PC-3 (cell line): Measurements from ENCODE around the gene ABCA3. TPM values are rescaled to one million over a fixed set of nuclear protein-coding genes. Genes with fewer than 3 reads are reported as not detected.

Experiments used
- ATAC-seq: fragments of 200-7000 bp; cut with Tn5 transposase; 2 replicates; pipeline ENCODE4 v1.9.1; 2020; ENCODE audit warnings: mild to moderate bottlenecking, moderate library complexity
- Bru-seq: library from RNA; stranded (reverse); fragments of 400-500 nt; gene quantifications from one replicate; lab custom pipeline; 2021; lab: Mats Ljungman, UMichigan
- BruChase-seq, 2 experiments: library from RNA; stranded (reverse); fragments of 400-500 nt; gene quantifications; one replicate each; lab custom pipeline; 2021; lab: Mats Ljungman, UMichigan
- BruUV-seq: library from RNA; stranded (reverse); fragments of 400-500 nt; replicated peaks from 2 replicates; lab custom pipeline; 2021; lab: Mats Ljungman, UMichigan
- CTCF ChIA-PET: fragments of 300-600 bp; sonication (Branson Sonifier 250); formaldehyde crosslinking; loops from one replicate; lab custom pipeline; 2022; ENCODE audit warnings: antibody characterized with exemption; lab: Charles Lee
- POLR2A ChIA-PET: fragments of 300-600 bp; sonication (Branson Sonifier 250); formaldehyde crosslinking; loops from one replicate; lab custom pipeline; 2022; ENCODE audit warnings: antibody characterized with exemption; ENCODE audit not compliant: unreplicated experiment; lab: Charles Lee
- DNase-seq: peaks from one replicate; pipeline ENCODE4 v3.0.0-alpha.2; 2015
- H2AFZ ChIP-seq: fragments of 300-600 bp; sonication (generic); 2 replicates; pipeline ENCODE4 v1.6.0; 2016; ENCODE audit warnings: antibody characterized with exemption, low read length
- H3F3A ChIP-seq: fragments of 300-600 bp; sonication (generic); one replicate; pipeline ENCODE4 v1.6.0; 2017; ENCODE audit warnings: antibody characterized with exemption, low read length, control low read depth, mild to moderate bottlenecking; ENCODE audit not compliant: unreplicated experiment
- H3K27ac ChIP-seq: fragments of 300-600 bp; sonication (generic); 2 replicates; pipeline ENCODE4 v1.5.1; 2016; ENCODE audit warnings: mild to moderate bottlenecking, low read length
- H3K27me3 ChIP-seq: fragments of 300-600 bp; sonication (generic); 2 replicates; pipeline ENCODE4 v1.6.1; 2016; ENCODE audit warnings: low read length, mixed read lengths
- H3K36me3 ChIP-seq: fragments of 300-600 bp; sonication (generic); 2 replicates; pipeline ENCODE4 v1.6.1; 2016; ENCODE audit warnings: low read depth, mixed run types, low read length, mixed read lengths
- H3K4me1 ChIP-seq: fragments of 300-600 bp; sonication (generic); 2 replicates; pipeline ENCODE4 v1.5.1; 2016; ENCODE audit warnings: low read length; ENCODE audit not compliant: insufficient read depth
- H3K4me2 ChIP-seq: fragments of 300-600 bp; sonication (generic); 2 replicates; pipeline ENCODE4 v1.6.0; 2016; ENCODE audit warnings: low read length
- H3K4me3 ChIP-seq: fragments of 300-600 bp; sonication (generic); 2 replicates; pipeline ENCODE4 v1.5.1; 2016; ENCODE audit warnings: mild to moderate bottlenecking, low read length, mixed read lengths
- H3K79me2 ChIP-seq: fragments of 300-600 bp; sonication (generic); 2 replicates; pipeline ENCODE4 v1.6.1; 2017; ENCODE audit warnings: low read length, mixed read lengths
- H3K9ac ChIP-seq: fragments of 300-600 bp; sonication (generic); 2 replicates; pipeline ENCODE4 v1.6.0; 2016; ENCODE audit warnings: mild to moderate bottlenecking, low read length
- H3K9me2 ChIP-seq: fragments of 300-600 bp; sonication (generic); replicated peaks from 2 replicates; pipeline ENCODE4 v1.6.1; 2016; ENCODE audit warnings: mixed run types, low read length, mixed read lengths
- H3K9me3 ChIP-seq: fragments of 300-600 bp; sonication (generic); 2 replicates; pipeline ENCODE4 v1.6.1; 2016; ENCODE audit warnings: low read length, mixed read lengths
- H4K20me1 ChIP-seq: fragments of 300-600 bp; sonication (generic); 2 replicates; pipeline ENCODE4 v1.6.1; 2016; ENCODE audit warnings: low read length, mixed read lengths
- CTCF ChIP-seq: fragments of 300-600 bp; sonication (generic); conservative IDR thresholded peaks from 2 replicates; pipeline ENCODE4 v1.5.1; 2017; ENCODE audit warnings: antibody characterized with exemption, low read depth, mild to moderate bottlenecking, low read length
- EZH2 ChIP-seq: fragments of 300-600 bp; sonication (generic); IDR thresholded peaks from one replicate; pipeline ENCODE4 v1.6.1; 2017; ENCODE audit warnings: antibody characterized with exemption, mild to moderate bottlenecking, low read length; ENCODE audit not compliant: unreplicated experiment
- EZH2phosphoT487 ChIP-seq: fragments of 300-600 bp; sonication (generic); IDR thresholded peaks from 2 replicates; pipeline ENCODE4 v1.6.1; 2018; ENCODE audit warnings: mild to moderate bottlenecking, antibody characterized with exemption, low read length, borderline replicate concordance
- intact Hi-C: fragments of 100-400 bp; cut with micrococcal nuclease; formaldehyde crosslinking; loops from 2 replicates; pipeline ENCODE4 v1.9.0; 2023
- long read RNA-seq: library from polyadenylated mRNA; unstranded; transcript quantifications from one replicate; pipeline ENCODE4 v2.0.0, GENCODE V29; 2021; ENCODE audit not compliant: unreplicated experiment
- total RNA-seq: library from RNA; depleted of rRNA; stranded (reverse); fragments of >200 nt; gene quantifications from 2 replicates; pipeline ENCODE4 v1.2.3, GENCODE V29; 2014; rRNA removed

ABCA3 gene
- total RNA-seq, result 11.0 and 15.5 TPM in 2 replicates
- Bru-seq, nascent RNA, result percentile 49 among the genes with signal in this experiment
- percentile 61 among the genes with signal in this experiment for BruChase-seq, experiment 1, labeled RNA remaining after a 6-hour chase
- BruChase-seq, experiment 2, labeled RNA remaining after a 2-hour chase, result percentile 52 among the genes with signal in this experiment
- long read RNA-seq, partial matches to known transcripts, result 132 of 185 reads
- long read RNA-seq, other reads (novel, unspliced or antisense), result 53 of 185 reads

- H3K27ac ChIP-seq, result no peak within 1 kb of the TSS
- peak; percentile 89 for ATAC-seq
These were observed at the start of gene ABCA3 for GRCh38 chr16:2340564-2341455. TSS of gene ABCA3 (minus strand) at chr16:2340728. CDS start at chr16:2326466, 14,262 bp downstream.

GRCh38 chr16:2388875-2389433, 48.4 kb upstream of the ABCA3 start:
- ATAC-seq (peak; percentile 96), DNase-seq (peak; percentile 84)
- H3K9me2 ChIP-seq, result no peaks in the 10 kb centered on the region
- no peaks in the 10 kb centered on the region for H4K20me1 ChIP-seq
- H3K36me3 ChIP-seq, result no peaks in the 10 kb centered on the region
- CTCF ChIA-PET, result no interaction called here
- no peak overlapping the region for H2AFZ ChIP-seq
- TF ChIP-seq CTCF, result no peak
- no peak for TF ChIP-seq EZH2phosphoT487
- no peak for TF ChIP-seq EZH2
- peaks cover 10% of the 10 kb centered on the region for H3K4me1 ChIP-seq
- H3F3A ChIP-seq, result peaks cover 5% of the 10 kb centered on the region
- no peaks in the 10 kb centered on the region for H3K79me2 ChIP-seq
- H3K9ac ChIP-seq, result no peak overlapping the region
- POLR2A ChIA-PET, result interaction anchor here (0.6 kb wide), 1 partner anchor 119 kb away, joined by 4 read pairs; no protein-coding TSS in a partner anchor
- H3K27me3 ChIP-seq, result no peaks in the 10 kb centered on the region
- no peak overlapping the region for H3K4me2 ChIP-seq
- intact Hi-C loops, result loop anchor here (5.0 kb wide), 1 partner anchor 47 kb away; the partner anchor contains the start of gene ABCA3
- H3K4me3 ChIP-seq, result no peak overlapping the region
- BruUV-seq, result no TSS peak
- H3K27ac ChIP-seq, result no peak overlapping the region
- no peaks in the 10 kb centered on the region for H3K9me3 ChIP-seq

More at GRCh38 chr16:2340564-2341455, at the start of gene ABCA3:
- intact Hi-C loops, result loop anchor here (2.0 to 5.0 kb wide), 2 partner anchors 46 to 90 kb away; no protein-coding TSS in a partner anchor
- BruUV-seq, result no TSS peak
- H4K20me1 ChIP-seq, result no peaks in the 10 kb centered on the region
- no peaks in the 10 kb centered on the region for H3K9me2 ChIP-seq
- H3F3A ChIP-seq, result no peaks in the 10 kb centered on the region
- ChIA-PET CTCF (interaction anchor here (0.6 to 0.7 kb wide), 2 partner anchors 56 to 929 kb away, joined by 3 to 4 read pairs; no protein-coding TSS in a partner anchor), POLR2A (no interaction called here)
- peaks cover 4% of the 10 kb centered on the region; the same call in 1 of the 2 replicates for H3K79me2 ChIP-seq
- DNase-seq, result peak; percentile 94
- H3K9ac ChIP-seq, result peak within 1 kb of the TSS; percentile 58
- H3K27me3 ChIP-seq, result no peaks in the 10 kb centered on the region
- peak within 1 kb of the TSS; percentile 81 for H3K4me3 ChIP-seq
- no peaks in the 10 kb centered on the region for H3K9me3 ChIP-seq
- H3K4me1 ChIP-seq, result 0 out of 2 replicates have a peak, but pooled peaks cover 3% of the 10 kb centered on the region
- no peaks in the 10 kb centered on the region for H3K36me3 ChIP-seq
- TF ChIP-seq EZH2, result no peak
- TF ChIP-seq CTCF, result peak; percentile 89
- TF ChIP-seq EZH2phosphoT487, result no peak
- H2AFZ ChIP-seq, result peak within 1 kb of the TSS; percentile 84
- H3K4me2 ChIP-seq, result peak within 1 kb of the TSS; percentile 89
